Left colon (tissue), 2 donors: ENCODE measurements around the gene GPBAR1. TPM values are rescaled to one million over a fixed set of nuclear protein-coding genes. Genes with fewer than 3 reads are reported as not detected.

Experiments
- ATAC-seq: fragments of 200-7000 bp; cut with Tn5 transposase; one replicate; pipeline ENCODE4 v1.9.1; 2020; ENCODE audit warnings: mild to moderate bottlenecking, moderate library complexity
- DNase-seq, 2 donors: peaks; one replicate each; pipeline ENCODE4 v3.0.0-alpha.2; 2020
- intact Hi-C, 2 donors: fragments of 100-400 bp; cut with DNase I in 1 of 2; cut with micrococcal nuclease in 1 of 2; formaldehyde crosslinking; loops; one replicate each; pipeline versions ENCODE4 v1.11.2 to v1.14.0; 2022; cut with DNase I, micrococcal nuclease
- long read RNA-seq: library from polyadenylated mRNA; unstranded; transcript quantifications from one replicate; pipeline ENCODE4 v2.0.0, GENCODE V29; 2021
- total RNA-seq, 2 donors: library from RNA; stranded (reverse); fragmentation: NEBNext Ultra II Directional; extraction: Animal tissue kit (Norgen Biotek cat#: 25700); gene quantifications; one replicate each; pipeline ENCODE4 v1.2.1, GENCODE V29; 2021
- donor health status: DM: no; HTN: no; CAD: no.
- donor health status: DM: yes; HTN: yes; CAD: no.

The GPBAR1 gene
- 1 to 10 TPM; 1.8 to 3.0 TPM for total RNA-seq
- long read RNA-seq, partial matches to known transcripts, result 1 of 4 reads
- long read RNA-seq, other reads (novel, unspliced or antisense), result 0 of 4 reads

GRCh38 chr2:218260742-218261422 is at the start of gene GPBAR1:
TSS of gene GPBAR1 (plus strand) at chr2:218261015. CDS start at chr2:218262725, 1,710 bp downstream.
- intact Hi-C loops, result loop anchor here in 1 of 2 donors (5.0 kb wide), 1 partner anchor 44 kb away; the partner anchor contains the start of gene ARPC2
- ATAC-seq, result peak; percentile 4
- peak; percentile 54 to 60 for DNase-seq

- no peak for ATAC-seq
- intact Hi-C loops, result no loop called here
- DNase-seq, result no peak
Observed at GRCh38 chr2:218214116-218214515, 46.7 kb upstream of the GPBAR1 start.

GRCh38 chr2:218216336-218216673 is 44.5 kb upstream of the GPBAR1 start:
- no peak for DNase-seq
- no peak for ATAC-seq
- intact Hi-C loops, result loop anchor here in 1 of 2 donors (5.0 kb wide), 1 partner anchor 46 kb away; the partner anchor contains the start of gene GPBAR1

- intact Hi-C loops, result loop anchor here in 1 of 2 donors (5.0 kb wide), 1 partner anchor 45 kb away; the partner anchor contains the start of gene GPBAR1
- DNase-seq (peak; percentile 92 to 97), ATAC-seq (peak; percentile 95)
Observed at GRCh38 chr2:218216674-218217359, 44.0 kb upstream of the GPBAR1 start, which contains the start of gene ARPC2. TSS of gene ARPC2 (plus strand) at chr2:218217189. CDS start at chr2:218217471, 282 bp downstream.

- intact Hi-C loops, result loop anchor here in 1 of 2 donors (5.0 kb wide), 1 partner anchor 45 kb away; the partner anchor contains the start of gene GPBAR1
- ATAC-seq (peak; percentile 83), DNase-seq (peak; percentile 74 to 81)
Observed at GRCh38 chr2:218217360-218218267, 43.2 kb upstream of the GPBAR1 start.

- ATAC-seq, result no peak
- DNase-seq, result no peak
- intact Hi-C loops, result loop anchor here in 1 of 2 donors (5.0 kb wide), 1 partner anchor 44 kb away; the partner anchor contains the start of gene GPBAR1
Observed at GRCh38 chr2:218218268-218219185, 42.3 kb upstream of the GPBAR1 start.

- intact Hi-C loops, result loop anchor here in 1 of 2 donors (5.0 kb wide), 1 partner anchor 42 kb away; the partner anchor contains the start of gene GPBAR1
- DNase-seq (no peak), ATAC-seq (no peak)
Observed at GRCh38 chr2:218219934-218220333, 40.9 kb upstream of the GPBAR1 start.

- ATAC-seq (no peak), DNase-seq (peak in 1 of 2 donors; percentile 34)
- intact Hi-C loops, result no loop called here
Observed at GRCh38 chr2:218221000-218221399, 39.8 kb upstream of the GPBAR1 start.

GRCh38 chr2:218223046-218223445 is 37.8 kb upstream of the GPBAR1 start:
- no peak for ATAC-seq
- intact Hi-C loops, result no loop called here
- DNase-seq, result no peak

- intact Hi-C loops, result no loop called here
- DNase-seq (no peak), ATAC-seq (no peak)
Observed at GRCh38 chr2:218224186-218224585, 36.6 kb upstream of the GPBAR1 start.

- intact Hi-C loops, result no loop called here
- DNase-seq (no peak), ATAC-seq (no peak)
Observed at GRCh38 chr2:218226903-218227302, 33.9 kb upstream of the GPBAR1 start.

GRCh38 chr2:218228366-218229090 is 32.3 kb upstream of the GPBAR1 start:
- ATAC-seq (no peak), DNase-seq (no peak)
- intact Hi-C loops, result no loop called here

GRCh38 chr2:218229239-218229638 is 31.6 kb upstream of the GPBAR1 start:
- DNase-seq, result peak in 1 of 2 donors; percentile 30
- intact Hi-C loops, result no loop called here
- peak; percentile 25 for ATAC-seq

GRCh38 chr2:218229851-218230250 is 31.0 kb upstream of the GPBAR1 start:
- intact Hi-C loops, result no loop called here
- DNase-seq (peak; percentile 33 to 55), ATAC-seq (peak; percentile 66)

- intact Hi-C loops, result no loop called here
- DNase-seq (peak; percentile 46 to 64), ATAC-seq (peak; percentile 95)
Observed at GRCh38 chr2:218230882-218231281, 29.9 kb upstream of the GPBAR1 start.

GRCh38 chr2:218233543-218233942 is 27.3 kb upstream of the GPBAR1 start:
- no peak for ATAC-seq
- no peak for DNase-seq
- intact Hi-C loops, result no loop called here

- no peak for DNase-seq
- ATAC-seq, result no peak
- intact Hi-C loops, result no loop called here
Observed at GRCh38 chr2:218234521-218234920, 26.3 kb upstream of the GPBAR1 start.
